Neutrophil (primary cell): ENCODE data around the gene MEAF6.

Experiments
- H3K27ac ChIP-seq: fragments of 200-600 bp; sonication (generic); 2 replicates; pipeline ENCODE4 v1.5.1; 2016; ENCODE audit warnings: mild to moderate bottlenecking, moderate library complexity
- H3K27me3 ChIP-seq: fragments of 200-600 bp; sonication (generic); 2 replicates; pipeline ENCODE4 v1.6.0; 2016; ENCODE audit warnings: mild to moderate bottlenecking
- H3K36me3 ChIP-seq: fragments of 200-600 bp; sonication (generic); 2 replicates; pipeline ENCODE4 v1.5.1; 2017
- H3K4me1 ChIP-seq, 2 experiments: fragments of 200-600 bp in 1 of 2; sonication (generic) in 1 of 2; 1 replicate in 1 of 2; 2 replicates in 1 of 2; pipeline versions ENCODE4 v1.5.1 to v1.6.1; 2013 to 2016; ENCODE audit warnings: low read depth in 1 of 2, low read length in 1 of 2, mild to moderate bottlenecking in 1 of 2, moderate library complexity in 1 of 2; ENCODE audit not compliant: control insufficient read depth in 1 of 2, insufficient read depth in 1 of 2
- H3K4me3 ChIP-seq, 2 experiments: fragments of 200-600 bp in 1 of 2; sonication (generic) in 1 of 2; 1 replicate in 1 of 2; 2 replicates in 1 of 2; pipeline ENCODE4 v1.5.1; 2013 to 2016; ENCODE audit warnings: low read depth in 1 of 2, low read length in 1 of 2, mild to moderate bottlenecking in 1 of 2, moderate library complexity in 1 of 2
- H3K9me3 ChIP-seq: fragments of 200-600 bp; sonication (generic); 2 replicates; pipeline ENCODE4 v1.5.1; 2016
- TF ChIP-seq, protein P1 (sequence below): fragments of 200-600 bp; sonication (generic); IDR thresholded peaks from 2 replicates; pipeline ENCODE4 v1.5.1; 2016; ENCODE audit warnings: antibody characterized with exemption

The MEAF6 gene

DNA sequence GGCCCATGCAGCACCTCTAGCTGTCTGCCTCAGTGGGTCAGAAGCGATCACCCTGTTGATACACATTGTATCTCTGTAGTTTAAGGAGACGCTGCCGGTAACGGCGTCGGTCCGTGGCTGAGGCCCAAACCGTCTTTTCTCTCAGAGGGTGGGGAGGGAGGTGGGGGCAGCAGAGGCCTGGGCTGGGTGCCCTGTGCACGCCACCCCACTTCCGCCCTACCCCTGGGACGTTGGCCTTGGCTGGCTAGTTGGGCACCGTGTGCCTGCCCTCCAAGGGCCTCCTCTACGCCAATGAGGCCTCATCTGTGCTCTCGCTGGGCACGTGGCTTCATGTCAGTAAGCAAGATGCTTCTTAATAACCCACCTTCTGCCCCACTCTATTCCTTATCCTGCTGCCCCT, 30.8 kb downstream of the MEAF6 start:
- no peak overlapping the region for H3K4me3 ChIP-seq
- peaks cover 51 to 54% of the 10 kb centered on the region in 2 experiments for H3K4me1 ChIP-seq
- TF ChIP-seq, protein P1, sequence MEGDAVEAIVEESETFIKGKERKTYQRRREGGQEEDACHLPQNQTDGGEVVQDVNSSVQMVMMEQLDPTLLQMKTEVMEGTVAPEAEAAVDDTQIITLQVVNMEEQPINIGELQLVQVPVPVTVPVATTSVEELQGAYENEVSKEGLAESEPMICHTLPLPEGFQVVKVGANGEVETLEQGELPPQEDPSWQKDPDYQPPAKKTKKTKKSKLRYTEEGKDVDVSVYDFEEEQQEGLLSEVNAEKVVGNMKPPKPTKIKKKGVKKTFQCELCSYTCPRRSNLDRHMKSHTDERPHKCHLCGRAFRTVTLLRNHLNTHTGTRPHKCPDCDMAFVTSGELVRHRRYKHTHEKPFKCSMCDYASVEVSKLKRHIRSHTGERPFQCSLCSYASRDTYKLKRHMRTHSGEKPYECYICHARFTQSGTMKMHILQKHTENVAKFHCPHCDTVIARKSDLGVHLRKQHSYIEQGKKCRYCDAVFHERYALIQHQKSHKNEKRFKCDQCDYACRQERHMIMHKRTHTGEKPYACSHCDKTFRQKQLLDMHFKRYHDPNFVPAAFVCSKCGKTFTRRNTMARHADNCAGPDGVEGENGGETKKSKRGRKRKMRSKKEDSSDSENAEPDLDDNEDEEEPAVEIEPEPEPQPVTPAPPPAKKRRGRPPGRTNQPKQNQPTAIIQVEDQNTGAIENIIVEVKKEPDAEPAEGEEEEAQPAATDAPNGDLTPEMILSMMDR = no peak
- peak overlapping the region; percentile 84 for H3K27ac ChIP-seq
- peaks cover 55% of the 10 kb centered on the region for H3K36me3 ChIP-seq
- H3K9me3 ChIP-seq = no peaks in the 10 kb centered on the region
- no peaks in the 10 kb centered on the region for H3K27me3 ChIP-seq

DNA sequence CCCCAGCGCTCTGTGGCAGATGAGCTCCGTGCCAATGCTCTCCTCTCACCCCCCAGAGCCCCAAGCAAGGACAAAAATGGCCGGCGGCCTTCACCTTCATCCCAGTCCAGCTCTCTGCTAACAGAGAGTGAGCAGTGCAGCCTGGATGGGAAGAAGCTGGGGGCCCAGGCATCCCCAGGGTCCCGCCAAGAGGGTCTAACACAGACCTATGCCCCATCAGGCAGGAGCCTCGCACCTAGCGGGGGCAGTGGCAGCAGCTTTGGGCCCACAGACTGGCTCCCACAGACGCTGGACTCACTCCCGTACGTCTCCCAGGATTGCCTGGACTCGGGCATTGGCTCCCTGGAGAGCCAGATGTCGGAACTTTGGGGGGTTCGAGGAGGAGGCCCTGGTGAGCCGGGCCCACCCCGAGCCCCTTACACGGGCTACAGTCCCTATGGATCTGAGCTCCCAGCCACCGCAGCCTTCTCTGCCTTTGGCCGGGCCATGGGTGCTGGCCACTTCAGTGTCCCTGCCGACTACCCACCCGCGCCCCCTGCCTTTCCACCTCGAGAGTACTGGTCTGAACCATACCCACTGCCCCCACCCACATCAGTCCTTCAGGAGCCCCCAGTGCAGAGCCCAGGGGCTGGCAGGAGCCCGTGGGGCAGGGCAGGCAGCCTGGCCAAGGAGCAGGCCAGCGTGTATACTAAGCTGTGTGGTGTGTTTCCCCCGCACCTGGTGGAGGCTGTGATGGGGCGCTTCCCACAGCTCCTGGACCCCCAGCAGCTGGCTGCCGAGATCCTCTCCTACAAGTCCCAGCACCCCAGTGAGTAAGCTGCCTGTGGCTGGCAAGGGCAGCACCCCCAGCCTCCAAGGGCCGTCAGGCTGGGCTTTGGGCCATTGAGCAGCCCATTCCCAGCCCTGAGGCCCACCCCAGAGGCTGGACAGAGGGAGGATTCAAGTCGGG, 31.5 kb downstream of the MEAF6 start:
- Histone ChIP-seq H3K4me3 (no peak overlapping the region), H3K9me3 (no peaks in the 10 kb centered on the region), H3K27ac (peak overlapping the region; percentile 84), H3K36me3 (peaks cover 62% of the 10 kb centered on the region), H3K4me1 (peaks cover 58 to 61% of the 10 kb centered on the region in 2 experiments), H3K27me3 (no peaks in the 10 kb centered on the region)
- TF ChIP-seq, protein P1 = no peak

DNA sequence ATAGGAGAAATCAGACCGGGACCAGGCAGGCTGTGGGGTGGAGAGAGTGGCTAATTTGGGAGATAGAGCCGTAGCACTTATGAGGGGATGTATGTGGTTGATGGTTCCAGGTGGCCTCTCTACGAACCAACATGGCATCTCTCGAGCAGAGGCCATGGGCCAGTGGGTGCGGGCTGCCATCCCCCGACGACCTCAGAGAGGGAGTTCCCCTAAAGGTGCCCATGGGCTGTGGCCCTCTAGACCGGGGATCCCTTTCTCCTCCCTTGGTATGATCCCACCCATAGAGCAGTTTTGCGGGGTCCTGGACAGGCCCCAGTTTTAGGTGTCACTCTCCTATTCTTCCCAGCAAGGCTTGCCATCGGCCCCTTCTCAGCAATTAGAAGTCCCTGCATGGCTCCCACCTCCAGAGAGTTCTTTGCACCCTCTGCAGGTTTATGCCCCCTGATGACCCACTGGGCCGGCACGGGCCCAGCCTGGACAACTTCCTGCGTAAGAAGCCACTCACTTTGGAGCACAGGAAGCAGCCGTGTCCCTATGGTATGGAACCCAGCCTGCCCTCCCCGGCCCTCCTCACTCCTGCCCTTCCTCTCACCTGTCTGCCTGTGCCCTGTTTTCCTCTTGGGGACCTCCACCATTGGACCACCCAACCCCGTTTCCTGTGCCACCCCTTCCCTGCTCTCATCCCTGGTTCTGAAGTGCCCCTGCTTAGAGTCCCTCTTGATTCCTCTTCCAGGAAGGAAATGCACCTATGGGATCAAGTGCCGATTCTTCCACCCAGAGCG, 32.4 kb downstream of the MEAF6 start:
- TF ChIP-seq, protein P1 = no peak
- H3K4me3 ChIP-seq = no peak overlapping the region
- no peaks in the 10 kb centered on the region for H3K9me3 ChIP-seq
- H3K27me3 ChIP-seq = no peaks in the 10 kb centered on the region
- peak overlapping the region; percentile 94 for H3K27ac ChIP-seq
- H3K36me3 ChIP-seq = peaks cover 70% of the 10 kb centered on the region
- H3K4me1 ChIP-seq = peaks cover 62 to 64% of the 10 kb centered on the region in 2 experiments

DNA sequence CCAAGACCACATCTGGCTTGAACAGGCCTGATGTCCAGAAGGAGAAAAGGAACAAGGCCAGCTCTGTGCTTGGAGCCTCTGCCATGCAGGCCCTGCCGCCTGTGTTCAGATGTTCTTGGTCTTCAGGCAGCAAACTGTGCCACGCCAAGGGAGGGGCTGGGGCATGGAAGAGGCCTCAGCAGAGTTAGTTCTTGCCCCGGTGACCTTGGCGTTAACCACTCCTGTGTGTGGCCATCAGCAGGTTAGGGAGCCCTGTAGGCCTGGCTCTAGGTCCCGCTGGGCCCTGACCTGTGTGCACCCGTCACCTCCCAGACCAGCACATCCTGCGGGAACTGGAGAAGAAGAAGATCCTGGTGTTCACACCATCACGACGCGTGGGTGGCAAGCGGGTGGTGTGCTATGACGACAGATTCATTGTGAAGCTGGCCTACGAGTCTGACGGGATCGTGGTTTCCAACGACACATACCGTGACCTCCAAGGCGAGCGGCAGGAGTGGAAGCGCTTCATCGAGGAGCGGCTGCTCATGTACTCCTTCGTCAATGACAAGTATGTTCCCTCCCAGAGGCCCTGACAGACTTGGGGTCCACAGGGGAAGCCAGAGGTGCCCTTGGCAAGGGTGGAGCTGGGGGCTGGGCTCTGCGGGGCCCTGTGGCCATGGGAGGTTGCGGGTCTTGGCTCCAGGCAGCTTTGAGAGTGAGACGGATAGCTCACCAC, 33.1 kb downstream of the MEAF6 start:
- Histone ChIP-seq H3K36me3 (peaks cover 75% of the 10 kb centered on the region), H3K4me3 (no peak overlapping the region), H3K27me3 (no peaks in the 10 kb centered on the region), H3K27ac (peak overlapping the region; percentile 94), H3K9me3 (no peaks in the 10 kb centered on the region), H3K4me1 (peaks cover 62 to 64% of the 10 kb centered on the region in 2 experiments)
- TF ChIP-seq, protein P1 = no peak

GRCh38 chr1:37480581-37481288, 33.8 kb downstream of the MEAF6 start:
- Histone ChIP-seq H3K9me3 (no peaks in the 10 kb centered on the region), H3K4me3 (peak overlapping the region; percentile 89 to 99), H3K27ac (peak overlapping the region; percentile 94), H3K4me1 (peaks cover 62 to 64% of the 10 kb centered on the region in 2 experiments), H3K36me3 (peaks cover 82% of the 10 kb centered on the region), H3K27me3 (no peaks in the 10 kb centered on the region)
- TF ChIP-seq, protein P1 = no peak
